Hematopoietic multipotent progenitor cell treated with erythropoietin and hydrocortisone succinate and interleukin-3 and kit ligand, for 15 days (in vitro differentiated cells): ENCODE data around the gene B3GNT9.

Source experiments
- DNase-seq: peaks from one replicate; pipeline ENCODE4 v3.0.0-alpha.2; 2015; ENCODE audit warnings: low spot score

B3GNT9 gene

GRCh38 chr16:67150833-67151396, at the start of gene B3GNT9:
TSS of gene B3GNT9 (minus strand) at chr16:67150998. CDS start at chr16:67150485, 513 bp downstream.
- DNase-seq = no peak

GRCh38 chr16:67200491-67200890, 49.7 kb upstream of the B3GNT9 start:
- no peak for DNase-seq

GRCh38 chr16:67199808-67200198, 49.0 kb upstream of the B3GNT9 start:
- DNase-seq = no peak

- no peak for DNase-seq
These were observed 48.4 kb upstream of the B3GNT9 start, which contains the start of gene ELMO3 for GRCh38 chr16:67199011-67199807. TSS of gene ELMO3 (plus strand) at chr16:67199131. CDS start at chr16:67199327, 196 bp downstream.

GRCh38 chr16:67198238-67198734, 47.5 kb upstream of the B3GNT9 start:
- peak; percentile 73 for DNase-seq

GRCh38 chr16:67197704-67198103, 46.9 kb upstream of the B3GNT9 start:
- no peak for DNase-seq

GRCh38 chr16:67196881-67197280, 46.1 kb upstream of the B3GNT9 start:
- no peak for DNase-seq

GRCh38 chr16:67195676-67196075, 44.9 kb upstream of the B3GNT9 start:
- no peak for DNase-seq

- DNase-seq = peak; percentile 92
These were observed 43.5 kb upstream of the B3GNT9 start for GRCh38 chr16:67194260-67194659.

- DNase-seq = peak; percentile 41
These were observed 42.7 kb upstream of the B3GNT9 start for GRCh38 chr16:67193536-67193935.

- DNase-seq = peak; percentile 58
These were observed 42.1 kb upstream of the B3GNT9 start for GRCh38 chr16:67192781-67193361.

- peak; percentile 93 for DNase-seq
These were observed 41.3 kb upstream of the B3GNT9 start, which contains the start of gene E2F4 for GRCh38 chr16:67191995-67192681. TSS of gene E2F4 (plus strand) at chr16:67192155. CDS start at chr16:67192228, 73 bp downstream.

GRCh38 chr16:67191411-67191994, 40.7 kb upstream of the B3GNT9 start:
- DNase-seq = peak; percentile 53

GRCh38 chr16:67190448-67191399, 39.9 kb upstream of the B3GNT9 start:
- DNase-seq = peak; percentile 86

- DNase-seq = no peak
These were observed 39.2 kb upstream of the B3GNT9 start, which contains the start of gene EXOC3L1 for GRCh38 chr16:67190041-67190440. TSS of gene EXOC3L1 (minus strand) at chr16:67190136. CDS start at chr16:67189676, 460 bp downstream.

- DNase-seq = no peak
These were observed 38.0 kb upstream of the B3GNT9 start for GRCh38 chr16:67188798-67189197.

- no peak for DNase-seq
These were observed 37.5 kb upstream of the B3GNT9 start for GRCh38 chr16:67188323-67188722.

- DNase-seq = no peak
These were observed 36.5 kb upstream of the B3GNT9 start for GRCh38 chr16:67187175-67187890.

- no peak for DNase-seq
These were observed 35.8 kb upstream of the B3GNT9 start for GRCh38 chr16:67186550-67186950.

GRCh38 chr16:67185651-67186134, 34.9 kb upstream of the B3GNT9 start:
- no peak for DNase-seq
